Activated T-cell treated with anti-CD3 and anti-CD28 coated beads, Interleukin-2, amount 50 U/mL, for 72 hours (primary cell): ENCODE measurements around the gene TRAPPC3L. TPM values are rescaled to one million over a fixed set of nuclear protein-coding genes. Genes with fewer than 3 reads are reported as not detected.

Experiments used
- ATAC-seq, 2 donors: fragments of 150-1000 bp; cut with Tn5 transposase; replicated peaks in 1 of 2; 2 replicates each; pipeline ENCODE4 v1.10.0; 2021; ENCODE audit warnings: moderate library complexity in 2 of 2, mild to moderate bottlenecking in 1 of 2
- DNase-seq, 2 donors: peaks; one replicate each; pipeline ENCODE4 v3.0.0; 2021 to 2022; ENCODE audit warnings: mixed read lengths in 1 of 2
- H3K27ac Mint-ChIP-seq: one replicate; pipeline ENCODE4 v1.8.0; 2022; ENCODE audit warnings: mild to moderate bottlenecking, moderate library complexity, mixed read lengths
- H3K27me3 Mint-ChIP-seq: one replicate; pipeline ENCODE4 v1.8.0; 2022; ENCODE audit warnings: low read depth, mixed read lengths
- H3K36me3 Mint-ChIP-seq, 2 donors: one replicate each; pipeline ENCODE4 v1.8.0; 2022; ENCODE audit warnings: mixed read lengths in 2 of 2, mild to moderate bottlenecking in 1 of 2; ENCODE audit not compliant: insufficient read depth in 2 of 2
- H3K4me1 Mint-ChIP-seq: one replicate; pipeline ENCODE4 v1.8.0; 2022; ENCODE audit warnings: low read depth, mixed read lengths
- H3K4me3 Mint-ChIP-seq, 2 donors: one replicate each; pipeline ENCODE4 v1.8.0; 2022; ENCODE audit warnings: mild to moderate bottlenecking in 2 of 2, mixed read lengths in 2 of 2, moderate library complexity in 2 of 2
- H3K9me3 Mint-ChIP-seq, 2 donors: one replicate each; pipeline ENCODE4 v1.8.0; 2022; ENCODE audit warnings: mixed read lengths in 2 of 2
- total RNA-seq, 2 donors: library from RNA; stranded (reverse); gene quantifications; one replicate each; pipeline ENCODE4 v1.2.3, GENCODE V29; 2022

The TRAPPC3L gene
- total RNA-seq, 2 donors from 2014 or later: not detected

- peak overlapping the region in 1 of 2 donors; percentile 13 for H3K4me3 Mint-ChIP-seq
- H3K27me3 Mint-ChIP-seq: peaks cover 23% of the 10 kb centered on the region
- ATAC-seq (peak; percentile 56 to 74), DNase-seq (no peak)
- no peaks in the 10 kb centered on the region for H3K9me3 Mint-ChIP-seq
- H3K4me1 Mint-ChIP-seq: peaks cover 24% of the 10 kb centered on the region
- H3K36me3 Mint-ChIP-seq: no peaks in the 10 kb centered on the region
- H3K27ac Mint-ChIP-seq: no peak overlapping the region
Observed at GRCh38 chr6:116447496-116448011, 97.9 kb downstream of the TRAPPC3L start.

DNA sequence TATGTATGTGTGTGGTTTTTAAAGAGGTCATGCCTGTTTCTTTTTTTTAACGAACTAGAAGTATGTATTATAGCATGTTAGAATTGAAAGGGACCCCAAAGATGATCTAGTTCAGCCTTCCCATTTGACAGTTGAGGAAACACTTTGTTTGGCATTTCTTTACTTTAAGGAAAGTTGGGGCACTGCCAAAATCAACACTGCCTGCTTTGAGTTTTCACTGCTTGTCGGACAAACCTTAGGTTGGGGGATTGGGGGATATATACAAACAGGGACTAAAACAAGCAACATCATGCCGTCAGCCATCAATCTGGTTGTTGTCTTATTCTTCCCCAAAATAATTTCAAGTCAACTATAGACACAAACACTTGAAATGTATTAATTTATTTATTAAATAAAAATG, 98.4 kb downstream of the TRAPPC3L start:
- H3K27ac Mint-ChIP-seq: no peak overlapping the region
- peaks cover 28% of the 10 kb centered on the region for H3K27me3 Mint-ChIP-seq
- H3K9me3 Mint-ChIP-seq: no peaks in the 10 kb centered on the region
- no peak for ATAC-seq
- DNase-seq: no peak
- peaks cover 24% of the 10 kb centered on the region for H3K4me1 Mint-ChIP-seq
- H3K36me3 Mint-ChIP-seq: no peaks in the 10 kb centered on the region
- no peak overlapping the region for H3K4me3 Mint-ChIP-seq

DNA sequence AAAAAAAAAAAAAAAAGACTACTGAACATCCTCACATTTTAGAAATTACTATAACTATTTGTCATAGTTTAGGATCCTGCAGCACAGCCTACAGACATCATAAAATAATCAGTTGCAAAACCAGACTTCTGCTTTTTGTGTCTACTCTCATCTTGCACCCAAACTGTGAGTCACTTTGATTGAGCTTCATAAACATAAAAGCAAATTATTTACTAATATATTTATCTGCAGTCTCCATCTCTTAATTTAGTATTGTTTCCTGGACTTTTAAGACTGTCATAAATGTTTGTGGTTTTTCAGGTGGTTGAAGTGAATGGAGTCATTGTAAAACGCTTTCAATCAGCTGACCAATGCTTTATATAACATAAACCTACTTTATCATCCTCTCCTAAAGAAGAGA, 99.1 kb downstream of the TRAPPC3L start:
- H3K27ac Mint-ChIP-seq: no peak overlapping the region
- no peaks in the 10 kb centered on the region for H3K9me3 Mint-ChIP-seq
- peaks cover 22% of the 10 kb centered on the region for H3K4me1 Mint-ChIP-seq
- no peak overlapping the region for H3K4me3 Mint-ChIP-seq
- peaks cover 31% of the 10 kb centered on the region for H3K27me3 Mint-ChIP-seq
- H3K36me3 Mint-ChIP-seq: no peaks in the 10 kb centered on the region
- DNase-seq: no peak
- peak in 1 of 2 donors; percentile 5 for ATAC-seq

DNA sequence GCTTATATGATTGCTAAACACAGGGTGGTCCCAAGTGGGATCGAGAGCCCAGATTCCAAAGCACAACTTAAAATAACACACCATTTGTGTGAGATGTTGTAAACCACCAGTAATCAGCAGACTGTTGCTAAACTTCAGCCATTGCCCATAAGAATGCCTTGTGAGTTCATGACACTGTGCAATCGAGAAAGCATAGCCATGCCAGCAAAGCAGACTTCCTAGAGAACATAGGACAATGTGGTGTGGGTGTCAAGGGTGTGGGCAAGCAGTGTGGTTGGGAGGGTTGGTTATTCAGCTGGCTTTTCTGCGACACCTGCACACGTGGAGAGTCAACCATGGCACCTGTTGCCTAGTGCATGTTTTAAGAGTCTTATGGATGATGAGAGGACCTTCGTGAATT, 100.4 kb downstream of the TRAPPC3L start:
- H3K4me3 Mint-ChIP-seq: no peak overlapping the region
- H3K27me3 Mint-ChIP-seq: peaks cover 28% of the 10 kb centered on the region
- ATAC-seq: no peak
- H3K9me3 Mint-ChIP-seq: no peaks in the 10 kb centered on the region
- DNase-seq: no peak
- H3K4me1 Mint-ChIP-seq: peaks cover 9% of the 10 kb centered on the region
- no peak overlapping the region for H3K27ac Mint-ChIP-seq
- no peaks in the 10 kb centered on the region for H3K36me3 Mint-ChIP-seq

Other genes with a start within 250 kb of the TRAPPC3L start
- gene DSE, start 174.7 kb downstream of the TRAPPC3L start, total RNA-seq: 10 to 100 TPM in 1 of 2 donors, 1 to 10 TPM in 1; 8.5 to 15.1 TPM
- 1 to 10 TPM; 5.3 to 6.0 TPM for gene CALHM6, start 84.3 kb downstream of the TRAPPC3L start, total RNA-seq
- not detected for gene CALHM5, start 34.0 kb downstream of the TRAPPC3L start, total RNA-seq
- not detected for gene CALHM4, start 8.1 kb upstream of the TRAPPC3L start, total RNA-seq
- gene RWDD1, start 25.8 kb upstream of the TRAPPC3L start, total RNA-seq: 10 to 100 TPM; 42.4 to 46.6 TPM
- under 1 TPM; 0.09 to 0.17 TPM for gene RSPH4A, start 70.8 kb upstream of the TRAPPC3L start, total RNA-seq
- gene ZUP1, start 123.1 kb upstream of the TRAPPC3L start, total RNA-seq: 10 to 100 TPM; 23.1 to 25.1 TPM
- gene KPNA5, start 135.5 kb upstream of the TRAPPC3L start, total RNA-seq: 10 to 100 TPM; 12.2 to 17.6 TPM
- gene FAM162B, start 220.0 kb upstream of the TRAPPC3L start, total RNA-seq: not detected